Ovary (tissue), 3 donors: ENCODE data around the gene CPTP.

Experiments used
- POLR2A ChIP-seq: fragments of 450-650 bp; IDR thresholded peaks from one replicate; pipeline ENCODE4 v1.6.1; 2017; ENCODE audit warnings: antibody characterized with exemption, mild to moderate bottlenecking, moderate library complexity
- TF ChIP-seq, protein P1 (sequence below), 3 donors: fragments of 450-650 bp in 2 of 3; fragments of 200-600 bp in 1 of 3; IDR thresholded peaks; one replicate each; pipeline versions ENCODE4 v1.5.1 to v1.8.0; 2016 to 2022; ENCODE audit warnings: antibody characterized with exemption in 3 of 3, mild to moderate bottlenecking in 1 of 3
- donor health status: DM: no; HTN: no; CAD: no.

DNA sequence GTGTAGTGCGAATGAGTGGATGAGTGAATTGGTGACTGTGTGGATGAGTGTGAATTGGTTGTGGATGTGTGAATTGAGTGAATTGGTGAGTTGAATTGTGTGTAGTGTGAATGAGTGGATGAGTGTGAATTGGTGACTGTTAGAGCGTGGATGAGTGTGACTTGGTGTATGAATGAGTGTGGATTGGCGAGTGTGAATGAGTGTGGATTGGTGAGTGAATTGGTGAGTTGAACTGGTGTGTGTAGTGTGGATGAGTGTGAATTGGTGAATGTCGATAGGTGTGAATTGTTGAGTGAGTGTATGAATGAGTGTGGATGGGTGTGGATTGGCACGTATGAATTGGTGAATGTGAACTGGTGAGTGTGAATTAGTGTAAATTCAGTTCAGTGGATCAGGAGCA, 42.7 kb downstream of the CPTP start:
- TF ChIP-seq POLR2A = no peak
- TF ChIP-seq, protein P1, sequence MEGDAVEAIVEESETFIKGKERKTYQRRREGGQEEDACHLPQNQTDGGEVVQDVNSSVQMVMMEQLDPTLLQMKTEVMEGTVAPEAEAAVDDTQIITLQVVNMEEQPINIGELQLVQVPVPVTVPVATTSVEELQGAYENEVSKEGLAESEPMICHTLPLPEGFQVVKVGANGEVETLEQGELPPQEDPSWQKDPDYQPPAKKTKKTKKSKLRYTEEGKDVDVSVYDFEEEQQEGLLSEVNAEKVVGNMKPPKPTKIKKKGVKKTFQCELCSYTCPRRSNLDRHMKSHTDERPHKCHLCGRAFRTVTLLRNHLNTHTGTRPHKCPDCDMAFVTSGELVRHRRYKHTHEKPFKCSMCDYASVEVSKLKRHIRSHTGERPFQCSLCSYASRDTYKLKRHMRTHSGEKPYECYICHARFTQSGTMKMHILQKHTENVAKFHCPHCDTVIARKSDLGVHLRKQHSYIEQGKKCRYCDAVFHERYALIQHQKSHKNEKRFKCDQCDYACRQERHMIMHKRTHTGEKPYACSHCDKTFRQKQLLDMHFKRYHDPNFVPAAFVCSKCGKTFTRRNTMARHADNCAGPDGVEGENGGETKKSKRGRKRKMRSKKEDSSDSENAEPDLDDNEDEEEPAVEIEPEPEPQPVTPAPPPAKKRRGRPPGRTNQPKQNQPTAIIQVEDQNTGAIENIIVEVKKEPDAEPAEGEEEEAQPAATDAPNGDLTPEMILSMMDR (IDR thresholded peaks at IDR 0.05) = no peak
